Vagina (tissue), 2 donors: ENCODE data around the gene CLPSL2.

Experiments used
- CTCF ChIP-seq, 3 experiments: fragments of 450-650 bp in 2 of 3; fragments of 200-600 bp in 1 of 3; sonication (generic) in 1 of 3; IDR thresholded peaks; one replicate each; pipeline ENCODE4 v1.5.1; 2017 to 2019; ENCODE audit warnings: antibody characterized with exemption in 3 of 3, mild to moderate bottlenecking in 2 of 3, moderate library complexity in 2 of 3
- POLR2A ChIP-seq, 2 donors: fragments of 450-650 bp; IDR thresholded peaks; one replicate each; pipeline ENCODE4 v1.6.1; 2017; ENCODE audit warnings: antibody characterized with exemption in 2 of 2, mild to moderate bottlenecking in 2 of 2, moderate library complexity in 2 of 2
- POLR2AphosphoS5 ChIP-seq, 2 donors: sonication (generic); formaldehyde crosslinking; IDR thresholded peaks; one replicate each; pipeline ENCODE4 v1.9.0; 2017; ENCODE audit warnings: antibody characterized with exemption in 2 of 2, mild to moderate bottlenecking in 2 of 2, low read depth in 1 of 2; ENCODE audit not compliant: insufficient read depth in 1 of 2

- no peak for TF ChIP-seq CTCF (IDR thresholded peaks at IDR 0.05)
- no peak for TF ChIP-seq POLR2A (IDR thresholded peaks at IDR 0.05)
- TF ChIP-seq POLR2AphosphoS5 (IDR thresholded peaks at IDR 0.05; ENCODE audit: insufficient read depth in 1 of 2, low read depth in 1 of 2), result no peak
Observed at GRCh38 chr6:35733633-35734032, 42.8 kb upstream of the CLPSL2 start.
